HepG2 (cell line): Measurements from ENCODE around the gene TBL2. TPM values are rescaled to one million over a fixed set of nuclear protein-coding genes. Genes with fewer than 3 reads are reported as not detected.

Experiments
- EED ChIP-seq: sonication (generic); formaldehyde crosslinking; IDR thresholded peaks from 2 replicates; pipeline ENCODE4 v1.5.0; 2020; ENCODE audit warnings: mild to moderate bottlenecking, missing genetic modification reagents
- GLMP ChIP-seq: sonication (generic); formaldehyde crosslinking; IDR thresholded peaks from 2 replicates; pipeline ENCODE4 v1.9.0; 2021; ENCODE audit warnings: missing genetic modification reagents, mild to moderate bottlenecking, borderline replicate concordance
- MEF2D ChIP-seq: sonication (generic); formaldehyde crosslinking; IDR thresholded peaks from 2 replicates; pipeline ENCODE4 v1.5.1; 2020; ENCODE audit warnings: mild to moderate bottlenecking, missing genetic modification reagents
- MTF2 ChIP-seq: sonication (generic); formaldehyde crosslinking; IDR thresholded peaks from 2 replicates; pipeline ENCODE4 v1.5.0; 2020; ENCODE audit warnings: missing genetic modification reagents, borderline replicate concordance
- TP53 ChIP-seq: sonication (generic); formaldehyde crosslinking; conservative IDR thresholded peaks from 2 replicates; pipeline ENCODE4 v1.4.0; 2020; ENCODE audit warnings: missing genetic modification reagents
- ZBTB44 ChIP-seq: sonication (generic); formaldehyde crosslinking; IDR thresholded peaks from 2 replicates; pipeline ENCODE4 v1.4.0; 2020; ENCODE audit warnings: missing genetic modification reagents
- ZC3H13 ChIP-seq: sonication (generic); formaldehyde crosslinking; IDR thresholded peaks from 2 replicates; pipeline ENCODE4 v1.8.1; 2023; ENCODE audit warnings: mild to moderate bottlenecking, missing genetic modification reagents, moderate library complexity
- ZNF280B ChIP-seq: sonication (generic); formaldehyde crosslinking; IDR thresholded peaks from 2 replicates; pipeline ENCODE4 v1.5.0; 2020; ENCODE audit warnings: missing genetic modification reagents, mild to moderate bottlenecking, borderline replicate concordance
- ZNF512 ChIP-seq: sonication (generic); formaldehyde crosslinking; IDR thresholded peaks from 2 replicates; pipeline ENCODE4 v1.4.0; 2020; ENCODE audit warnings: mild to moderate bottlenecking, missing genetic modification reagents
- ZNF550 ChIP-seq: sonication (generic); formaldehyde crosslinking; IDR thresholded peaks from 2 replicates; pipeline ENCODE4 v1.4.0; 2020; ENCODE audit warnings: mild to moderate bottlenecking, missing genetic modification reagents, borderline replicate concordance
- ZNF580 ChIP-seq: IDR thresholded peaks from 2 replicates; pipeline ENCODE4 v1.6.1; 2016; ENCODE audit warnings: low read depth, borderline replicate concordance
- ZNF652 ChIP-seq: IDR thresholded peaks from 2 replicates; pipeline ENCODE4 v1.6.1; 2016; ENCODE audit warnings: low read depth, borderline replicate concordance
- ZNF704 ChIP-seq: sonication (generic); formaldehyde crosslinking; IDR thresholded peaks from 2 replicates; pipeline ENCODE4 v1.8.1; 2023; ENCODE audit warnings: mild to moderate bottlenecking, inconsistent platforms, moderate library complexity, missing genetic modification reagents, borderline replicate concordance
- ZNF773 ChIP-seq: sonication (generic); formaldehyde crosslinking; IDR thresholded peaks from 2 replicates; pipeline ENCODE4 v1.4.0; 2020; ENCODE audit warnings: missing genetic modification reagents, borderline replicate concordance
- ZNF790 ChIP-seq: sonication (generic); formaldehyde crosslinking; IDR thresholded peaks from 2 replicates; pipeline ENCODE4 v1.8.0; 2022; ENCODE audit warnings: missing genetic modification reagents, mild to moderate bottlenecking, borderline replicate concordance
- polyA plus RNA-seq, 8 experiments: library from polyadenylated mRNA; depleted of rRNA in 3 of 8; stranded (reverse) in 7 of 8; unstranded in 1 of 8; fragments of >200 nt; fragmentation: Illumina TruSeq in 4 of 8; extraction: Trizol in 4 of 8; gene quantifications; 2 replicates each; pipeline versions ENCODE4 v1.2.1 to v1.2.3, GENCODE V29; 2011 to 2016; ENCODE audit warnings: low read depth in 4 of 8, missing spikeins in 1 of 8, mixed read lengths in 1 of 8; ENCODE audit not compliant: insufficient read depth in 1 of 8
- total RNA-seq, 5 experiments: library from RNA; depleted of rRNA; stranded (reverse); fragments of >200 nt; fragmentation: Illumina TruSeq; extraction: Trizol; gene quantifications; 2 replicates each; pipeline ENCODE4 v1.2.3, GENCODE V29; 2016; ENCODE audit warnings: low read depth in 1 of 5
- TF ChIP-seq, protein P1 (sequence below): sonication (generic); formaldehyde crosslinking; conservative IDR thresholded peaks from 2 replicates; pipeline ENCODE4 v1.4.0; 2020; ENCODE audit warnings: missing genetic modification reagents
- TF ChIP-seq, protein P2 (sequence below): sonication (generic); formaldehyde crosslinking; IDR thresholded peaks from 2 replicates; pipeline ENCODE4 v1.8.1; 2023; ENCODE audit warnings: mild to moderate bottlenecking, moderate library complexity, missing genetic modification reagents

TBL2 gene
- total and polyA plus RNA-seq, 2 of the 13 experiments (the other 11 are each of a cell fraction or from before 2014, with no cell fraction given): 43.4 to 47.2 TPM

- TF ChIP-seq ZBTB44 (CRISPR knock-in tag) (no peak), ZNF704 (CRISPR knock-in tag) (peak; percentile 88), MTF2 (no peak), ZNF790 (CRISPR knock-in tag) (no peak; the same call in 1 of the 2 replicates), EED (CRISPR knock-in tag) (no peak; the same call in 1 of the 2 replicates), MEF2D (CRISPR knock-in tag) (no peak), ZNF652 (CRISPR knock-in tag) (no peak), ZNF773 (CRISPR knock-in tag) (peak; percentile 41; the same call in 1 of the 2 replicates), ZNF550 (CRISPR knock-in tag) (no peak), ZNF512 (CRISPR knock-in tag) (no peak), ZNF580 (CRISPR knock-in tag) (no peak; the same call in 1 of the 2 replicates), ZNF280B (CRISPR knock-in tag) (peak; percentile 79; the same call in 1 of the 2 replicates), ZC3H13 (CRISPR knock-in tag) (peak; percentile 32; the same call in 1 of the 2 replicates), GLMP (CRISPR knock-in tag) (no peak), TP53 (CRISPR knock-in tag) (no peak)
- TF ChIP-seq, protein P1, sequence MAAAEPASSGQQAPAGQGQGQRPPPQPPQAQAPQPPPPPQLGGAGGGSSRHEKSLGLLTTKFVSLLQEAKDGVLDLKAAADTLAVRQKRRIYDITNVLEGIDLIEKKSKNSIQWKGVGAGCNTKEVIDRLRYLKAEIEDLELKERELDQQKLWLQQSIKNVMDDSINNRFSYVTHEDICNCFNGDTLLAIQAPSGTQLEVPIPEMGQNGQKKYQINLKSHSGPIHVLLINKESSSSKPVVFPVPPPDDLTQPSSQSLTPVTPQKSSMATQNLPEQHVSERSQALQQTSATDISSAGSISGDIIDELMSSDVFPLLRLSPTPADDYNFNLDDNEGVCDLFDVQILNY (CRISPR knock-in tag): 0 out of 2 replicates have a peak, but pooled peaks have one; percentile 46
- TF ChIP-seq, protein P2, sequence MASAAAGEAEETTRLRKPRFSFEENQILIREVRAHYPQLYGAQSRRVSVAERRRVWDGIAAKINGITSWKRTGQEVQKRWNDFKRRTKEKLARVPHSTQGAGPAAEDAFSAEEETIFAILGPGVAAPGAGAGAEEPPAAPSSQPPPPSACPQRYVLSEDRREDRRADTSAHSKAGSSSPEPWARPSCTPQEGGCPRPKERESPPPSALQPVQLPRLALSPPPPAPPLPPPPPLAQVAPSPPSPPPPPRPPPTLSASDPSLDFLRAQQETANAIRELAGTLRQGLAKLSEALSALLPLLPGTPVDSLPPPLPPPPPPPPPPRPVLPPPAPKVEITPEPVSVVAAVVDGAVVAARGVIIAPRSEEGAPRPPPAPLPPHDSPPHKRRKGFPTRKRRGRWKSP (CRISPR knock-in tag): peak; percentile 56; the same call in 1 of the 2 replicates
Observed at GRCh38 chr7:73623798-73624668, 45.7 kb upstream of the TBL2 start, which contains the start of gene MLXIPL (continued).
